Activated naive CD4-positive, alpha-beta T cell treated with anti-CD3 and anti-CD28 coated beads, Interleukin-2, amount 50 U/mL, for 24 hours (primary cell): Measurements from ENCODE around the gene KCTD10.
"Not testable (repeated sequence)": the region's sequence is repeated elsewhere in the genome, so short reads cannot be mapped to it uniquely, and the experiment has no call there.

Experiments used
- H3K27ac Mint-ChIP-seq: one replicate; pipeline ENCODE4 v1.8.0; 2021; ENCODE audit warnings: mild to moderate bottlenecking, mixed read lengths
- H3K27me3 Mint-ChIP-seq: one replicate; pipeline ENCODE4 v1.8.0; 2021; ENCODE audit warnings: mixed read lengths
- H3K36me3 Mint-ChIP-seq: one replicate; pipeline ENCODE4 v1.8.0; 2021; ENCODE audit warnings: mixed read lengths
- H3K4me1 Mint-ChIP-seq: one replicate; pipeline ENCODE4 v1.8.0; 2021; ENCODE audit warnings: mixed read lengths
- H3K4me3 Mint-ChIP-seq: one replicate; pipeline ENCODE4 v1.8.0; 2021; ENCODE audit warnings: mild to moderate bottlenecking, mixed read lengths
- H3K9me3 Mint-ChIP-seq: one replicate; pipeline ENCODE4 v1.8.0; 2021; ENCODE audit warnings: mixed read lengths

The KCTD10 gene

DNA sequence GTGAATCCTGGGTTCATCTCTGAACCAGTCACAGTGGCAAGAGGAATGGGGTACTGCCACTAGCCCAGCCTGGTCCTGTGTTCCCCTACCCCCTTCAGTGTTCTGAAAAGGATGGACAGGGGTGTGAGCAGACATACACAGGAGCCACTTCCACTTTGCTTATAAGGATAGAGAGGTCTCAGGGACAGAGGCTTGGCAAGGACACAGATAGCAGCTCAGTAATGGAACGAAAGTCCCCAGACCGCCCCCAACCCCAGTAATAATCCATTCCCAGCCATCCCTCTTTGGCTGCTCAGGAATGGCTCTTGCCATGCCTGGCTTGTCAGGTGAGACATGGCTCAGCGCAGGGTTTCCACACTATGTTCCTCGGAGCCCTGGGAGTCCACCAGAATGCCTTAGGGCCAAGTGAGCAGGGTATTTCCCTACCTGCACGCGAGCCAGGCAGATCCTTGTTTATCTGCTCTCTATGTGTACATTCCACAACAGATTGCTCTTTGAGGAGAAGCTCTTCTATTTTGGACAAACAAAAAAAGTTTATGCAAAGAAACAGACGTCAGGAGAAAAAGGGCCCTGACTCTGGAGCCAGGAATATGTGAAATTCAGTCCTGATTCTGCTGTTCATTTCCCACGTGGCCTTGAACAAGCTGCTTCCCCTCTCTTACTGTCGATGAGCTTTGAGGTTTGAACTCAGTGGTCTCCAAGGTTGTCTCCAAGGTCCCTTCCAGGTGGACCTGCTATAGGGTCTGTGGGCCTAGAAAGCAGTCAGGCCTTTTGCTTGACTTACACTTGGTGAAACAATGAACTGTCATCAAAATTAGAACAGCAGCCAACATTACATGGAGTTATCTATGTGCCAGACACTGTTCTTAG, 10.3 kb upstream of the KCTD10 start:
- Mint-ChIP-seq H3K36me3 (peaks cover 10% of the 10 kb centered on the region), H3K4me3 (no peak overlapping the region), H3K27ac (no peak overlapping the region), H3K9me3 (no peaks in the 10 kb centered on the region), H3K27me3 (no peaks in the 10 kb centered on the region), H3K4me1 (no peaks in the 10 kb centered on the region)

- H3K4me3 Mint-ChIP-seq: no peak overlapping the region
- peaks cover 10% of the 10 kb centered on the region for H3K36me3 Mint-ChIP-seq
- no peaks in the 10 kb centered on the region for H3K9me3 Mint-ChIP-seq
- no peaks in the 10 kb centered on the region for H3K4me1 Mint-ChIP-seq
- H3K27ac Mint-ChIP-seq: no peak overlapping the region
- H3K27me3 Mint-ChIP-seq: no peaks in the 10 kb centered on the region
Observed at GRCh38 chr12:109485201-109485600, 8.1 kb upstream of the KCTD10 start.

DNA sequence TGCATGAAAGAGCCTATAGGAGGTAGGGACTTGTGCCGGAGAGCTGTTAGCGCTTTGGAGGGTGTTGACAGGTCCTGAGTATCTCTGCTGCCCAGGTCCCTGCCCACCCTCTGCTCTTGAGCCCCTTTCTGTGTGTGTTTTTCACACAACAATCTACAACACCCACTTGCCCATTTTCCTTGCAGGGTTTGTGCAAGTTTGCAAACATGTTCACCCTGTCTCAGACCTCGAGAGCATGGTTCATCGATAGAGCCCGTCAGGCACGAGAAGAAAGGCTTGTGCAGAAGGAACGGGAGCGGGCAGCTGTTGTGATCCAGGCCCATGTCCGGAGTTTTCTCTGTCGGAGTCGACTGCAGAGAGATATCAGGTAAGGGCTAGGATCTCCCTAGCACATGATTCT, 6.2 kb upstream of the KCTD10 start:
- Mint-ChIP-seq H3K9me3 (no peaks in the 10 kb centered on the region), H3K4me3 (no peak overlapping the region), H3K27ac (no peak overlapping the region), H3K36me3 (peaks cover 6% of the 10 kb centered on the region), H3K4me1 (peaks cover 14% of the 10 kb centered on the region), H3K27me3 (no peaks in the 10 kb centered on the region)

DNA sequence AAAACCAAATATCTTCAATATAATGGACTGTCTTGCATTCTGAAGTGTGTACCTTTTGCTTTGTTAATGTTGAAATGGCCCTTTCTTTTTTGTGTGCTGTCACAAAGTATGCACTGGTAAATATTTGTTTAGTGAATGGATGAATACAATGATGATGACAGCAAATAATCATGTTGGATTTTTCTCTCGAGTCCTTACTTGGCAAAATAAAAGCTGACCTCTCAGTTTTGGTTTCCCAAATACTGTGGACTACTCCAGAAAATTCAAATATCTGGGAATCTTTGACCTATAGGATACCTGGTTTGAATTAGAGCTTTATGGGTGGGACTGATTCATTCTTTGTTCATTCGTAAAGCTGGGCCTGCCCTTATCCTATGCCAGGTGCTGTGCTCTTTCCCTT, 5.8 kb upstream of the KCTD10 start:
- H3K27ac Mint-ChIP-seq: no peak overlapping the region
- peaks cover 14% of the 10 kb centered on the region for H3K4me1 Mint-ChIP-seq
- H3K9me3 Mint-ChIP-seq: no peaks in the 10 kb centered on the region
- peaks cover 6% of the 10 kb centered on the region for H3K36me3 Mint-ChIP-seq
- no peak overlapping the region for H3K4me3 Mint-ChIP-seq
- no peaks in the 10 kb centered on the region for H3K27me3 Mint-ChIP-seq

- Mint-ChIP-seq H3K4me3 (no peak overlapping the region), H3K36me3 (peaks cover 6% of the 10 kb centered on the region), H3K27ac (no peak overlapping the region), H3K27me3 (no peaks in the 10 kb centered on the region), H3K4me1 (peaks cover 14% of the 10 kb centered on the region), H3K9me3 (no peaks in the 10 kb centered on the region)
Observed at GRCh38 chr12:109482491-109482890, 5.4 kb upstream of the KCTD10 start.

DNA sequence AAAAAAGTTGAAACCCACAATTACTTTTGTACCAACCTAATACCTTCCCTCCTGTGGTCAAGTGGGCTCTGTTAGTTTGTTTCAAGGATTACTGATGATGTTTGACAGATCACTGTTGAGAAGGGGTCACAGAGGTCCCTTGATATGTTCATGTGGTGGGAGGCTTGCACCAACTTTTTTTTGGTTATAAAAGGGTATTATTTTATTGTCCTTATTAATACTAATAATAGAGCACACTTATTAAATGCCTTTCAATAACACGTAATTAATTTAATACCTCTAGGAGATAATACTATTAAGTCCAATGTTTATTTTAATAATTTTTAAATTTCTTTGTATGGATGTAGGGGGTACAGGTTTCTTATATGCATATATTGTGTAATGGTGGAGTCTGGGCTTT, 4.8 kb upstream of the KCTD10 start:
- no peaks in the 10 kb centered on the region for H3K27me3 Mint-ChIP-seq
- H3K36me3 Mint-ChIP-seq: peaks cover 6% of the 10 kb centered on the region
- H3K4me3 Mint-ChIP-seq: no peak overlapping the region
- H3K4me1 Mint-ChIP-seq: peaks cover 15% of the 10 kb centered on the region
- no peak overlapping the region for H3K27ac Mint-ChIP-seq
- H3K9me3 Mint-ChIP-seq: no peaks in the 10 kb centered on the region

DNA sequence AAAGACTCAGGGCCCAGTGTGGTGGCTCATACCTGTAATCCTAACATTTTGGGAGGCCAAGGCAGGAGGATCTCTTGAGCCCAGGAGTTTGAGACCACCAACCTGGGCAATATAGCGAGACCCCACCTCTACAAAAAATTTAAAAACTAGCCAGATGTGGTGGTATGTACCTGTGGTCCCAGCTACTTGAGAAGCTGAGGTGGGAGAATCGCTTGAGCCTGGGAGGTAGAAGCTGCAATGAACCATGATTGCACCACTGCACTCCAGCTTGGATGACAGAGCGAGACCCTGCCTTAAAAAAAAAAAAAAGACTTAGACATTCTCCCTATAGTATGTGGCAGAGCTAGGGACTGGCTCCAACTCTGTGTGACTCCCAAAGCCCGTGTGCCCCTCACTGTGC, 3.3 kb upstream of the KCTD10 start:
- H3K4me1 Mint-ChIP-seq: peaks cover 30% of the 10 kb centered on the region

DNA sequence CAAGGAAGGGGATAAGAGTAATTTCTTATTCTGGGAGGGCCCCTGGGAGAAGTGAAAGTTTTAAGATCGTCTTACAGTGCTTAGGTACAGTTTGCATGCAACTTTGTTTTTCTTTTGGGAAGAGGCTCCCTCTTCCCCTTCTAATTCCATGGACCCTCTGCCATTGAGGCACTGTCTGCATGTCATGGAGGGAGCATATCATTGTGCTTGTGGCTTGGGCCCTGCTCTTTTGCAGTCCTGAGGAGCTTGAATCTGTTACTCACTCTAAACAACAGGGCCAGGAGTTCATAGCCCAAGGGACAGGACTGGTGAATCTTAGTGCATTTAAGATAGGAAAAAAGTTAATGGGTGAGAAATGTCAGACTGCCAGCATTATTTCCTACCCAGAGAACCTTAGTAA, 2.7 kb upstream of the KCTD10 start:
- no peak overlapping the region for H3K27ac Mint-ChIP-seq

More for the DNA sequence above, 3.3 kb upstream of the KCTD10 start:
- Mint-ChIP-seq H3K27ac (no peak overlapping the region), H3K9me3 (no peaks in the 10 kb centered on the region), H3K27me3 (no peaks in the 10 kb centered on the region), H3K4me3 (no peak overlapping the region), H3K36me3 (peaks cover 4% of the 10 kb centered on the region)

DNA sequence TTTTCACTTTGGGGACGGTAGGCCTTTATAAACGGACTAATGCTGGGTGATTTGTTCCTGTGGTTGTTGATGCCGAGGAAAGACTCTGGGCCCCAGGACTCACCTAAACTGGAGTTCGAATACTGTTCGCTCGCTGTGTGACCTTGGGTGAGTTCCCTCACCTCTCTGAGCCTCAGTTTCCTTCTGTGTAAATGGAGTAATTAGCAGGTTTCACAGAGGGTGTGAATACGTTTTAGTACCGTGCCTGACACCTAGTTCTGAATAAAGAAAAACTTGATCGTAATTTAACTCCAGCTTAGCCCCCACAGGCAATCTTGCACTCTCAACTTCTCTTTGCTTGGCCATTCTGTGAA, 839 bp upstream of the KCTD10 start:
- peak overlapping the region; percentile 92 for H3K4me3 Mint-ChIP-seq
- peak overlapping the region; percentile 99 for H3K27ac Mint-ChIP-seq
- H3K9me3 Mint-ChIP-seq: no peaks in the 10 kb centered on the region
- H3K27me3 Mint-ChIP-seq: no peaks in the 10 kb centered on the region
- H3K36me3 Mint-ChIP-seq: no peaks in the 10 kb centered on the region
- H3K4me1 Mint-ChIP-seq: peaks cover 38% of the 10 kb centered on the region

More for the DNA sequence above, 2.7 kb upstream of the KCTD10 start:
- peaks cover 32% of the 10 kb centered on the region for H3K4me1 Mint-ChIP-seq
- no peaks in the 10 kb centered on the region for H3K9me3 Mint-ChIP-seq
- no peaks in the 10 kb centered on the region for H3K27me3 Mint-ChIP-seq
- H3K36me3 Mint-ChIP-seq: peaks cover 4% of the 10 kb centered on the region
- no peak overlapping the region for H3K4me3 Mint-ChIP-seq

- Mint-ChIP-seq H3K9me3 (no peaks in the 10 kb centered on the region), H3K27ac (peak overlapping the region; percentile 99), H3K4me1 (peaks cover 38% of the 10 kb centered on the region), H3K27me3 (no peaks in the 10 kb centered on the region), H3K4me3 (peak overlapping the region; percentile 92), H3K36me3 (no peaks in the 10 kb centered on the region)
Observed at GRCh38 chr12:109476807-109477184, 304 bp downstream of the KCTD10 start.

DNA sequence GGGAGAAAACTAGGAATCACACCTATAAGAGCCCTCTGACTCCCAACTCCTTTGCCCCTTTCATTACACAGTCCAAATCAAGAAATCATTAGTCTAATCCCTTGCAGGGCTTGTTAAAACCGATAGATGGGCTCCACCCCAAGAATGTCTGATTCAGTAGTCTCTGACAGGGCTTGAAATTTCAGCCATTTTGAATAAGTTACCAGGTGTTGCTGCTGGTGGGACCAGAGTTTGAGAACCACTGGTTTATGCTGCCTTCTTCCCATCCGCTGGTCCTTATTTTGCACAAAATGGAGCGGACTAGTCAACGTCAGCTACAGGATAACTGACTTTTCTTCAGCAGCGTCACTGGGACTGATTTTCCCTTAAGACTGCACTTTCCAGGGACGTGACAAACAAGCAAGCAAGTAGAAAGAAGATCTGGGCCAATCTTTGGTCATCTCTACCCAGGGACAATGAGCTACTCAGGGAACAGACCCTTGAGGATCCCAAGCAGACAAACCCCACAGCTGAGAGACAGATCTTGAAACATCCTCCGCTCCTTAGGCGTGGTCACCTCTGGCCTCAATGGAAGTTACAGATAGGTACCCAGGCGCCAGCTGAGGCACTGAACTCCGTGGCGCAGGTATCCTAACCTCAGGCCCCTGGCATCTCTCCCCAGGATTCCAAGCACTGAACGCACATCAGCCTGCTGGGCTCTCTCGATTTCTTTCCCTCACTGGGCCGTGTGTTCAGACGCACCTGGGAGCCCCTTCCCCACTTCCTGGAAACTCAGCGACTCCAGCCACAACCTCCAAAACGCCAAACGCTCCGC, 900 bp downstream of the KCTD10 start:
- Mint-ChIP-seq H3K27ac (peak overlapping the region; percentile 46), H3K4me1 (peaks cover 38% of the 10 kb centered on the region), H3K4me3 (peak overlapping the region; percentile 92), H3K27me3 (no peaks in the 10 kb centered on the region), H3K36me3 (no peaks in the 10 kb centered on the region), H3K9me3 (no peaks in the 10 kb centered on the region)

DNA sequence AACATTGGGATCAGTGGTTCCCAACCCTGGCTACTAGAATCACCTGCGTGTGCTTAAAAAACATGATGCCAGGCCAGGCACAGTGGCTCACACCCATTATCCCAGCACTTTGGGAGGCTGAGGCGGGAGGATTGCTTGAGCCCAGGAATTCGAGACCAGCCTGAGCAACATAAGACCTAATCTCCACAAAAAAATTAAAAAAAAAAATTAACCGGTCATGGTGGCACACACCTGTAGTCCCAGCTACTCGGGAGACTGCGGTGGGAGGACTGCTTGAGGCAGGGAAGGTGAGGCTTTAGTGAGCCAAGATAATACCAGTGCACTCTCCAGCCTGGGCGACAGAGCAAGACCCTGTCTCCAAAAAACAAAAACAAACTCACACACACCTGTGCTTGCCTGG, 2.0 kb downstream of the KCTD10 start:
- H3K27ac Mint-ChIP-seq: peak overlapping the region; percentile 59
- H3K9me3 Mint-ChIP-seq: no peaks in the 10 kb centered on the region
- no peaks in the 10 kb centered on the region for H3K36me3 Mint-ChIP-seq
- peak overlapping the region; percentile 0 for H3K4me3 Mint-ChIP-seq
- H3K4me1 Mint-ChIP-seq: peaks cover 47% of the 10 kb centered on the region
- no peaks in the 10 kb centered on the region for H3K27me3 Mint-ChIP-seq

- not testable (repeated sequence) for H3K36me3 Mint-ChIP-seq, H3K27ac Mint-ChIP-seq, H3K27me3 Mint-ChIP-seq, H3K9me3 Mint-ChIP-seq, H3K4me3 Mint-ChIP-seq
- H3K4me1 Mint-ChIP-seq: peaks cover 43% of the 10 kb centered on the region
Observed at GRCh38 chr12:109473526-109474270, 3.4 kb downstream of the KCTD10 start.

- H3K27me3 Mint-ChIP-seq: no peaks in the 10 kb centered on the region
- H3K4me1 Mint-ChIP-seq: peaks cover 46% of the 10 kb centered on the region
- H3K9me3 Mint-ChIP-seq: no peaks in the 10 kb centered on the region
- no peak overlapping the region for H3K4me3 Mint-ChIP-seq
- H3K27ac Mint-ChIP-seq: no peak overlapping the region
- H3K36me3 Mint-ChIP-seq: no peaks in the 10 kb centered on the region
Observed at GRCh38 chr12:109473006-109473405, 4.1 kb downstream of the KCTD10 start.

GRCh38 chr12:109469517-109469916, 7.6 kb downstream of the KCTD10 start:
- Mint-ChIP-seq H3K27me3 (no peaks in the 10 kb centered on the region), H3K4me1 (peaks cover 44% of the 10 kb centered on the region), H3K27ac (no peak overlapping the region), H3K36me3 (no peaks in the 10 kb centered on the region), H3K9me3 (no peaks in the 10 kb centered on the region), H3K4me3 (no peak overlapping the region)
